B cell (primary cell): ENCODE measurements around the gene PGM5. TPM values are rescaled to one million over a fixed set of nuclear protein-coding genes. Genes with fewer than 3 reads are reported as not detected.
"Not testable (repeated sequence)": the region's sequence is repeated elsewhere in the genome, so short reads cannot be mapped to it uniquely, and the experiment has no call there.

Experiments
- ATAC-seq: fragments of 200-7000 bp; cut with Tn5 transposase; one replicate; pipeline ENCODE4 v1.10.0; 2021; ENCODE audit warnings: low read depth, mild to moderate bottlenecking, moderate number of reproducible peaks, moderate library complexity
- CTCF ChIA-PET: fragments of 350-600 bp; sonication (Branson Sonifier 250); formaldehyde crosslinking; loops from one replicate; lab custom pipeline; 2021; ENCODE audit warnings: antibody characterized with exemption, inconsistent platforms; lab: Charles Lee
- POLR2A ChIA-PET: fragments of 350-600 bp; sonication (Branson Sonifier 250); formaldehyde crosslinking; loops from one replicate; lab custom pipeline; 2021; ENCODE audit warnings: antibody characterized with exemption; lab: Charles Lee
- DNase-seq: peaks from one replicate; pipeline ENCODE4 v3.0.0; 2013
- H2AFZ ChIP-seq: 2 replicates; pipeline ENCODE4 v1.6.1; 2012; ENCODE audit warnings: mild to moderate bottlenecking, low read depth, low read length; ENCODE audit not compliant: insufficient read depth, poor library complexity, severe bottlenecking
- H3K27ac ChIP-seq, 2 donors: 1 replicate in 1 of 2; 2 replicates in 1 of 2; pipeline ENCODE4 v1.5.1; 2012 to 2013; ENCODE audit warnings: low read length in 2 of 2, mild to moderate bottlenecking in 2 of 2, moderate library complexity in 1 of 2
- H3K27me3 ChIP-seq, 4 experiments: fragments of 200-600 bp in 1 of 4; sonication (generic) in 1 of 4; replicated peaks in 1 of 4; 1 replicate in 2 of 4; 2 replicates in 2 of 4; pipeline versions ENCODE4 v1.6.1 to v1.7.0; 2013 to 2016; ENCODE audit warnings: low read length in 3 of 4, mild to moderate bottlenecking in 2 of 4, mixed read lengths in 1 of 4, moderate library complexity in 1 of 4; ENCODE audit not compliant: insufficient read depth in 4 of 4, control insufficient read depth in 3 of 4; ENCODE audit errors: control extremely low read depth in 1 of 4
- H3K36me3 ChIP-seq, 2 experiments: replicated peaks in 1 of 2; 1 replicate in 1 of 2; 2 replicates in 1 of 2; pipeline versions ENCODE4 v1.6.1 to v1.7.1; 2013; ENCODE audit warnings: low read length in 1 of 2; ENCODE audit not compliant: insufficient read depth in 2 of 2, control insufficient read depth in 1 of 2; ENCODE audit errors: control extremely low read depth in 1 of 2, extremely low read depth in 1 of 2
- H3K4me1 ChIP-seq, 2 donors: fragments of 200-600 bp in 1 of 2; sonication (generic) in 1 of 2; 1 replicate in 1 of 2; 2 replicates in 1 of 2; pipeline versions ENCODE4 v1.5.1 to v1.6.1; 2013 to 2017; ENCODE audit warnings: low read length in 2 of 2; ENCODE audit not compliant: control insufficient read depth in 2 of 2, insufficient read depth in 2 of 2
- H3K4me2 ChIP-seq: replicated peaks from 2 replicates; pipeline ENCODE3; 2012; ENCODE audit warnings: mild to moderate bottlenecking, low read depth, low read length; ENCODE audit not compliant: poor library complexity, severe bottlenecking
- H3K4me3 ChIP-seq, 5 experiments: fragments of 200-600 bp in 1 of 5; sonication (generic) in 1 of 5; 1 replicate in 3 of 5; 2 replicates in 2 of 5; pipeline versions ENCODE4 v1.5.1 to v1.7.0; 2011 to 2016; ENCODE audit warnings: low read length in 4 of 5, mild to moderate bottlenecking in 4 of 5, low read depth in 2 of 5, control low read depth in 1 of 5, moderate library complexity in 1 of 5; ENCODE audit not compliant: insufficient read depth in 1 of 5; ENCODE audit errors: control extremely low read depth in 1 of 5, extremely low read depth in 1 of 5
- H3K79me2 ChIP-seq: fragments of 200-600 bp; sonication (generic); one replicate; pipeline ENCODE4 v1.6.0; 2016; ENCODE audit warnings: low read length; ENCODE audit not compliant: control insufficient read depth, insufficient read depth
- H3K9ac ChIP-seq: fragments of 200-600 bp; sonication (generic); 2 replicates; pipeline ENCODE4 v1.6.1; 2017; ENCODE audit warnings: mild to moderate bottlenecking, low read length, moderate library complexity
- H3K9me3 ChIP-seq, 3 donors: one replicate each; pipeline versions ENCODE4 v1.6.1 to v1.7.1; 2013; ENCODE audit warnings: low read length in 2 of 3; ENCODE audit not compliant: control insufficient read depth in 2 of 3, insufficient read depth in 1 of 3; ENCODE audit errors: control extremely low read depth in 1 of 3
- H4K20me1 ChIP-seq: 2 replicates; pipeline ENCODE4 v1.6.0; 2012; ENCODE audit warnings: mild to moderate bottlenecking, low read length; ENCODE audit not compliant: insufficient read depth, control insufficient read depth, poor library complexity, severe bottlenecking
- H3K27ac Mint-ChIP-seq: one replicate; pipeline ENCODE4 v1.8.0; 2021; ENCODE audit warnings: mixed read lengths
- H3K27me3 Mint-ChIP-seq: one replicate; pipeline ENCODE4 v1.8.0; 2021; ENCODE audit warnings: mixed read lengths
- H3K4me1 Mint-ChIP-seq: one replicate; pipeline ENCODE4 v1.8.0; 2021; ENCODE audit warnings: mixed read lengths
- H3K4me3 Mint-ChIP-seq: one replicate; pipeline ENCODE4 v1.8.0; 2021; ENCODE audit warnings: mixed read lengths
- H3K9me3 Mint-ChIP-seq: one replicate; pipeline ENCODE4 v1.8.0; 2022; ENCODE audit warnings: mixed read lengths; ENCODE audit not compliant: insufficient read depth
- WGBS: methylation state at CpG from one replicate; pipeline ENCODE4 v1.1.5; 2013; ENCODE audit warnings: missing lambda C conversion rate; ENCODE audit not compliant: insufficient coverage; 5-methylcytosine and 5-hydroxymethylcytosine counted together
- intact Hi-C: fragments of 100-400 bp; cut with micrococcal nuclease; formaldehyde crosslinking; loops from one replicate; pipeline ENCODE4 v1.10.0; 2022
- polyA plus RNA-seq: library from polyadenylated mRNA; depleted of rRNA; stranded (reverse); fragments of >200 nt; gene quantifications from 2 replicates; pipeline ENCODE4 v1.2.3, GENCODE V29; 2012
- total RNA-seq, 2 donors: library from RNA; stranded (reverse); fragments of 120-200 nt in 1 of 2; gene quantifications; 1 replicate in 1 of 2; 2 replicates in 1 of 2; pipeline versions ENCODE4 v1.2.3 to v1.2.4, GENCODE V29; 2013 to 2022

The PGM5 gene
- total and polyA plus RNA-seq, 2 donors (not counting 1 experiment from before 2014, with no cell fraction given), result not detected

GRCh38 chr9:68366933-68367547, 10.6 kb downstream of the PGM5 start:
- H3K4me1 ChIP-seq, H3K27ac Mint-ChIP-seq, H3K4me1 Mint-ChIP-seq, DNase-seq, H2AFZ ChIP-seq, H3K27ac ChIP-seq, H3K9me3 ChIP-seq, POLR2A ChIA-PET, H4K20me1 ChIP-seq, ATAC-seq, CTCF ChIA-PET, H3K79me2 ChIP-seq, H3K27me3 Mint-ChIP-seq, H3K4me3 ChIP-seq, H3K9ac ChIP-seq, H3K4me3 Mint-ChIP-seq, H3K4me2 ChIP-seq, H3K27me3 ChIP-seq, intact Hi-C loops, H3K36me3 ChIP-seq, H3K9me3 Mint-ChIP-seq: not testable (repeated sequence)
- WGBS, result 7% methylated on average over 4 of the region's 10 CpGs

GRCh38 chr9:68375789-68376188, 19.4 kb downstream of the PGM5 start:
- CTCF ChIA-PET, H3K4me3 ChIP-seq, H3K27me3 ChIP-seq, ATAC-seq, H3K9me3 Mint-ChIP-seq, H3K4me1 Mint-ChIP-seq, H3K27ac ChIP-seq, POLR2A ChIA-PET, DNase-seq, H3K36me3 ChIP-seq, H3K4me2 ChIP-seq, H3K9ac ChIP-seq, H3K4me3 Mint-ChIP-seq, H2AFZ ChIP-seq, intact Hi-C loops, H3K4me1 ChIP-seq, H4K20me1 ChIP-seq, H3K9me3 ChIP-seq, H3K27ac Mint-ChIP-seq, H3K79me2 ChIP-seq: not testable (repeated sequence)
- H3K27me3 Mint-ChIP-seq, result peaks cover 27% of the 10 kb centered on the region
- WGBS, result 95% methylated on average over 4 of the region's 4 CpGs

GRCh38 chr9:68377723-68378122, 21.3 kb downstream of the PGM5 start:
- H4K20me1 ChIP-seq, H3K79me2 ChIP-seq, H3K27ac ChIP-seq, H3K4me3 ChIP-seq, H3K9me3 Mint-ChIP-seq, POLR2A ChIA-PET, H3K9me3 ChIP-seq, CTCF ChIA-PET, H3K36me3 ChIP-seq, DNase-seq, H3K4me1 Mint-ChIP-seq, H3K27ac Mint-ChIP-seq, H3K27me3 ChIP-seq, H2AFZ ChIP-seq, H3K9ac ChIP-seq, H3K4me2 ChIP-seq, ATAC-seq, intact Hi-C loops, H3K4me3 Mint-ChIP-seq, H3K4me1 ChIP-seq: not testable (repeated sequence)
- peaks cover 23% of the 10 kb centered on the region for H3K27me3 Mint-ChIP-seq
- whole genome bisulfite sequencing, result no CpG with 5 or more reads among the region's 1 CpG

- H3K4me3 ChIP-seq, DNase-seq, H3K4me1 Mint-ChIP-seq, POLR2A ChIA-PET, H2AFZ ChIP-seq, H3K36me3 ChIP-seq, H3K79me2 ChIP-seq, CTCF ChIA-PET, H3K27me3 ChIP-seq, ATAC-seq, H3K4me2 ChIP-seq, H3K9ac ChIP-seq, H3K4me1 ChIP-seq, H3K27ac Mint-ChIP-seq, H3K4me3 Mint-ChIP-seq, intact Hi-C loops, H3K9me3 Mint-ChIP-seq, H3K9me3 ChIP-seq, H4K20me1 ChIP-seq, H3K27ac ChIP-seq: not testable (repeated sequence)
- WGBS, result no CpG with 5 or more reads among the region's 1 CpG
- peaks cover 19% of the 10 kb centered on the region for H3K27me3 Mint-ChIP-seq
Observed at GRCh38 chr9:68383894-68384293, 27.5 kb downstream of the PGM5 start.
